ENCODE data around the gene IRAK3.

GRCh38 chr12:66206141-66206540 lies 17.1 kb downstream of the IRAK3 start:
- no peak for TF ChIP-seq CTCF (IDR thresholded peaks at IDR 0.05)
- TF ChIP-seq POLR2A (IDR thresholded peaks at IDR 0.05) = no peak

Measured in testis (tissue), 2 donors.